HT-29 (cell line): Measurements from ENCODE around the gene CARD11. TPM values are rescaled to one million over a fixed set of nuclear protein-coding genes. Genes with fewer than 3 reads are reported as not detected.

Source experiments
- DNase-seq: peaks from one replicate; pipeline ENCODE4 v3.0.0-alpha.2; 2015; ENCODE audit warnings: low spot score
- total RNA-seq: library from RNA; depleted of rRNA; stranded (reverse); fragments of >200 nt; shearing (Covaris generic); gene quantifications from 2 replicates; pipeline ENCODE4 v1.2.3, GENCODE V29; 2014; rRNA removed

CARD11 gene
- total RNA-seq, 1 experiment from 2014 or later = not detected

GRCh38 chr7:2873686-2874551 is 169.7 kb downstream of the CARD11 start:
- peak; percentile 83 for DNase-seq

- DNase-seq = peak; percentile 23
Observed at GRCh38 chr7:2873146-2873545, 170.5 kb downstream of the CARD11 start.

GRCh38 chr7:2872296-2872874 is 171.3 kb downstream of the CARD11 start:
- no peak for DNase-seq

GRCh38 chr7:2870471-2870931 is 173.2 kb downstream of the CARD11 start:
- peak; percentile 79 for DNase-seq

- DNase-seq = no peak
Observed at GRCh38 chr7:2869981-2870380, 173.7 kb downstream of the CARD11 start.

- no peak for DNase-seq
Observed at GRCh38 chr7:2866601-2867000, 177.1 kb downstream of the CARD11 start.

GRCh38 chr7:2864999-2865670 is 178.5 kb downstream of the CARD11 start:
- DNase-seq = peak; percentile 95

- no peak for DNase-seq
Observed at GRCh38 chr7:2864204-2864985, 179.3 kb downstream of the CARD11 start.

GRCh38 chr7:2863461-2864066 is 180.1 kb downstream of the CARD11 start:
- peak; percentile 94 for DNase-seq

- no peak for DNase-seq
Observed at GRCh38 chr7:2862831-2863361, 180.8 kb downstream of the CARD11 start.

- no peak for DNase-seq
Observed at GRCh38 chr7:2861509-2861908, 182.2 kb downstream of the CARD11 start.

- DNase-seq = peak; percentile 96
Observed at GRCh38 chr7:2860627-2861133, 183.0 kb downstream of the CARD11 start.

- DNase-seq = peak; percentile 29
Observed at GRCh38 chr7:2859952-2860351, 183.7 kb downstream of the CARD11 start.

- DNase-seq = no peak
Observed at GRCh38 chr7:2858621-2859020, 185.0 kb downstream of the CARD11 start.

- no peak for DNase-seq
Observed at GRCh38 chr7:2856388-2857169, 187.1 kb downstream of the CARD11 start.

Other genes with a start within 250 kb of the CARD11 start
- 10.4 and 11.2 TPM in 2 replicates for gene GNA12, start 199.6 kb downstream of the CARD11 start, total RNA-seq